ENCODE results near the gene STOX2.
"Not testable (repeated sequence)": the region's sequence is repeated elsewhere in the genome, so short reads cannot be mapped to it uniquely, and the experiment has no call there.

STOX2 gene

DNA sequence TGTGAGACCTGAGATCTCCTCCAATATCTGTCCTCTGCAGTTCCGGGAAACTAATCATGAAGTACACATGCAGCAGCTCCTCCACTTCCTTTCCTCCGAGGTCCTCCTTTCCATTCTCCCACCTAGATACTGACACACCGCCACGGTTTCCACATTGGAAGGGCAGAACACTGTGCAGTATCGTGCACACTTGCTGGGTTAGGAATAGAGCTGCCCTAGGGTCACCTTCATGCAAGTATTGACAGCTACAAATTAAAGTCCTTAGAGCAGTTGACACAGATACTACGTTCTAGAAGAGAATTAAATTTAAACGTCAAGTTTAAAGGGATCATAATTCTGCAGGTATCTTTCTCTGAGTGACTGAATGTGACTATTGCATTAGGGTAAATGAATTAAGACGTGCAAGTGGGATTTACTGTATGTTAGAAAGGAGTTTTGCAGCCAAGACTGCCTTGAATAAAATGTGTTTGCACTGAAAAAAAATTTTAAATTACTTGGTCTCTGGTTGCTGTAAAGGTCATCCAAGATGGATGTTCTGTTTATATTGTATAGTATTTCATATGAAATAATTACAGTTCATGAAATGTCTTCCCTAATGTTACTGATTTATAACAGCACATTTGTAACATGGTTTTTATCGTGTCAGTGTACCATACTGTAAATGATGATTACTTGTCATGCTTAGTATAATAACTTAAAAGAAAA is 117.7 kb downstream of the STOX2 start:
- DNase-seq (ENCODE audit: low read depth), result no peak

DNA sequence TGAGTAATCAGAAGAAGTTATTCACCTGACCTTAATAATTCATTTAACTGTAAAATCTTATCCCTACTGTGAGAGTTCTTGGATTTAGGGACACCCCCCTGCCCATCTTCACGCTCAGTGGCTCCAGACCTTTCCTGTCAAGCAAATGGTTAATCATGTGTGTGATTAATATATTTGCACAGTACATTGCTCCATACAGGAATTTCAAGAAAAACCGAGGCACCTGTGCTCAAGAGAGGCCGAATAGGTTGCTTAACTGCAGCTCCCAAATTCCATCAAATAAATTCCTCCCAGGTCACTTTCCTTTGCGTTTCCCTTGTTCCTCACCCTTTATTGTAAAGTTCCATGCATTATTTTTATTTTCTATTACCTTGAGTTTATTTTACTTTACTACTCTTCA is 119.5 kb downstream of the STOX2 start:
- no peak for DNase-seq (ENCODE audit: low read depth)

DNA sequence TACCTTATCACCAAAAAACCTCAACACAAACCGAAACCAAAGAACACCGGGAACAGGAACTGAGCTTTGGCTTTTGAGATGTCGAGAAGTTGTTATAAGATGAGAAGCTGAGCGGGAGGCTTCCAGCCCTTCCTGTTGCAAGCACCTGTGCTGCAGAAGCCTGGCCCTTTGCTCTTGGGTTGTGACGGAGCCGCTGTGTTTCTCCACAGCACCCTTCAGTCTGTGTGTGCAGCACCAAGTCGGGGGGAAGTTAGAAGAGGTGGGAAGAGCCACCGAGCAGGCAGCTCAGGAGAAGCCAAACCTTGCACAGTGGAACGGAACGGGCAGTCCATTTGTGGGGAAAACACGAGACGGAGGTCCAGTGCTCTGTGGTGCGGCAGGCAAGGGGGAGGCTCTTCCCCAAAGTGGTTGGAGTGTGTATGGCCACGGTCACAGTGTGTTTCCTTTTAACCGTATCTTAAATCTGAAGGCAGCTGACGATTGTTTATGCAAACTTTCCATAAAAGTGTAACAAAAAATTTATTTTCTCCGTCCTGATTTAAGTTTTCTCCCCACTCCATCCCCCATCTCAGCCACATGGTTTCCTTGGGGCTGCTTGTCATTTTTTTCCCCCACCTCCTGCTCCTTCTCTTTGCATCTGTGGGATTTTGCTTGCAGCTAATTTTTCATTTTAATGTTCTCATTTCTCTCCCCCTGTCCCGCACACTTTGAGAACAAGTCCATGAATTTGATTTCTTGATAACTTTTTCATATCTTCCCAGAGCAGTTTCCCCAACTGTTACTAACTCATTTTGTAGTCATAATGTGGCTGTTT is 123.7 kb downstream of the STOX2 start:
- no peak for DNase-seq (ENCODE audit: low read depth)

DNA sequence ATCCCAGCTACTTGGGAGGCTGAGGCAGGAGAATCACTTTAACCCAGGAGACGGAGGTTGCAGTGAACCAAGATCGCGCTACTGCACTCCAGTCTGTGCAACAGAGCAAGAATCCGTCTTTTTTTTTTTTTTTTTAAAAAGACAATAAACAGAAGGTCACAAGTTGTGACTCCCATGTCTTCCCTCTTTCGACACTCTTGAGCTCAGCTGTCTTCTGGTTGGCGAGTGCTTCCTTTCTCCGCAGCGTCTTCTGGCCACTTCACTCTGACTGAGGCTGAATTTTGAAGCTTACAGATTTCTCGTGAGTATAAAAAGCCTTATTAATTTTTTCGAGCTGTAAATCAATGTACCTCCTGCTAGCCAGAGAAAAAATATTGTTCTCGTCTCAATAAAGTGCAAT is 124.9 kb downstream of the STOX2 start:
- no peak for DNase-seq (ENCODE audit: low read depth)

DNA sequence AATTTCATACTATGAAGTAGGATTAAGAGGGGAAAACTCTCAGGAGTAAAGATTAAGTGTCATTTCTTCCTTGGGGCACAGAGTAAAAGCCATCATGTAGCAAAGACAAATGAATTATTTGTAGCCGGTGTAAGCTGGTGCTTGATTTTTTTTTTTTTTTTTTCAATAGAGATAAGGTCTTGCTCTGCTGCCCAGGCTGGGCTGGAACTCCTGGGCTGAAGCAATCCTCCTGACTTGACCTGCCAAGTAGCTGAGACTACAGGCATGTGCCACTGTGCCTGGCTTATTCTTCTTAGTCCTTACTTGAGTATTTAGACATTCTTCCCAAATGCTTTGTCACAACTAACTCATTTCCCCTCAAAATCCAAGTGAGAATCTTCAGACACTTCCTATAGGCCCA is 125.7 kb downstream of the STOX2 start:
- no peak for DNase-seq (ENCODE audit: low read depth)

DNA sequence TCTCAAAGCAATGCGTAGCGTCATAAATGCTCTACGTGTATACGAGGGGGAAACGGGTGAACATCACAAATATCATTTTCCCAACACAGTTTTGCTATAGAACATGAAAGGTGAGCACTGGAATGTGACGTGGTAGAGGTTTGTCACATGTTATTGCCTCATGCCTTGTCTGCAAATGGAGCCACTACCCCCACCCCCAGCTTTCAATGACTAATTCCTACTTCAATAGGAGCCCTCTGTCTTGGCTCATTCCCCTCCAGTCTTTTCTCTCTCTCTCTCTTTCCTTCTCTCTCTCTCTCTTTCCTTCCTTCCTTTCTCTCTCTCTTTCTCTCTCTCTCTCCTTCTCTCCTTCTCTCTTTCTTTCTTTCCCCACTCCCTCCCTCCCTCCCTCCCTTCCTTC is 127.0 kb downstream of the STOX2 start:
- DNase-seq (ENCODE audit: low read depth), result no peak

DNA sequence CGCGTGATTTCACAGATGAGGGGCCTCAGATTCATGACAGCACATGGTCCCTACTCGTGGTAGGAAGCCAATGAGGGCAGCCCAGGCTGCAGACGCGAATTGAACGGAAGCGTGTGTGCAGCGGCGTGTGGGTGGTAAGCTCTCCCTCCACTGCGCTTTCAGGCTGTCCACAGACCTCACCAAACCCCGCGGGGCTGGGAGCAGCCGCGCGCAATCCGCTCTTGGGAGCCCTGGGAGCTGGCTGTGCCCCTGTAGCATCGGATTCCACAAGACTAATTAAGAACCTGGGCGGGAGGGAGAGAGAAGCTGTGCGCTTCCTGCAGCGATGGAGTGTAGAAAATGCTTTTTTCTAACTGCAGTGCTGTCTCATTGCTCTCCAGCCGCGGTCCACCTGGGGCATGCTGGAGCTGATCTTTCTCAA is 134.9 kb downstream of the STOX2 start:
- DNase-seq (ENCODE audit: low read depth), result no peak

DNA sequence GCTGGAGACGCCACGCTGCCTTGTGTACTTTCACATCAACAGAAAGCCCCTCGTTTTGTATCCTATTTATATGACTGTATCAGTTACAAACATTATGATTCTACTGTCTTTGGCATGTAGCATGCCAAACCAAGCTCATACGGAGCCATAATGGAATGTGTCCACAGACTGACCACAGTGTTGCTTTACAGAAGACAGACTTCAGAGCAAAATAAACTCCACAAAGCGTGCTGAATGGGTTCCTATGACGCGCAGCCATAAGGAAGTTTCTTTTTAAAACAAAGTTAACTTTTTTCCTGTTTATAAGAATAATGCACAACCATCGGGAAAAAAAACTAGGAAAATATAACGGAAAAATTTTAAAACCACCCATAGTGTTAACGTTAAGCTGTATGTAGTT is 136.0 kb downstream of the STOX2 start:
- DNase-seq (ENCODE audit: low read depth), result no peak

DNA sequence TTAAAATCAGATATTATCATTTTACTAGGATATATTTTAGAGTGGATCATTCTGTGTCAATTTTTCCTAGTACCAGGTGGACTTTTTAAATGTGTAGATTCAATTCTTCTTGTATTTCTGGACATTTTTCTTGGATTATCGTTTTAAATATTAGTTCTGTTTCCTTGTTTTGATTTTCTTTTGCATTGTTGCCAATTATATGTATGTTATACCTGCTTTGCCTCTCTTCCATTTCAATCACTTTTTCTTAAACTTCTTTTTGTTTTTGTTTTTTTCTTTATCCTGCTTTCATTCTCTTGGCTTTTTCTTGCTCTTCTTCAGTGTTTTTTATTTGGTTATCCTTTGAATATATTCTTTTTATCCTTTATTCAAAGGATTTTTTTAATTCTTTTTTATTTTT is 141.0 kb downstream of the STOX2 start:
- DNase-seq (ENCODE audit: low read depth), result no peak

DNA sequence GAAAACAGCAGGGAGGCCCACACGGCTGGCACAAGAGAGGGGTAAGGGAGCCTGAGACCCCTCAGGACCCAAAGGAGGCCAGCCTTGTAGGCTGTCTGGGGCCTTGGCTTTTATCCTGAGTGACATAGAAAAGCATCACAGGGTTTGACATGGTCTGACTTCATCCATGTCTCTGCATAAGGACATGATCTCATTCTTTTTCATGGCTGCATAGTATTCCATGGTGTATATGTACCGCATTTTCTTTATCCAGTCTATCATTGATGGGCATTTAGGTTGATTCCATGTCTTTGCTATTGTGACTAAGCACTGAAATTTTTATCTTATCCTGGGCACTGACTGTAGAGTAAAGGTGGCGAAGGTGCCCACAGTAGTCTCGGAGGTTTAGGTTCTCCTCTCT is 146.2 kb downstream of the STOX2 start:
- DNase-seq (ENCODE audit: low read depth), result not testable (repeated sequence)

DNA sequence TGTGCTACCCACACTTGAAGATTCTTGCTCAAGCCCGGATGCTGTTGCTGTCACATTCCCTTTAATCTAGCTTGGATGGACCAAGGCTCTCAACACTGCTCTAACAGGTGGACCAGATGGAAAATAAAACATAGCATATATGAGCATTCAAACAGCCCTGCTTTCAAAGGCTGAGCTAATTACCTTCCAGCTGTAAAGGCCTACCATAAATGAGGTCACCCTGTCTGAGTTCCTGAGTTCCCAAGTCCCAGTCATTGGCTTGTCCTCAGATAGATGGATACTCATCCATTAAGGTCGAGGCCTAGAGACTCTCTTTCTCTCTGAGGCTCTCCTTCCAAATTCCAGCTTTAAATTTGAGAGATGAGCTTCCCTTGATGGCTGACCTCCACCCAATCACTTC is 147.5 kb downstream of the STOX2 start:
- no peak for DNase-seq (ENCODE audit: low read depth)

DNA sequence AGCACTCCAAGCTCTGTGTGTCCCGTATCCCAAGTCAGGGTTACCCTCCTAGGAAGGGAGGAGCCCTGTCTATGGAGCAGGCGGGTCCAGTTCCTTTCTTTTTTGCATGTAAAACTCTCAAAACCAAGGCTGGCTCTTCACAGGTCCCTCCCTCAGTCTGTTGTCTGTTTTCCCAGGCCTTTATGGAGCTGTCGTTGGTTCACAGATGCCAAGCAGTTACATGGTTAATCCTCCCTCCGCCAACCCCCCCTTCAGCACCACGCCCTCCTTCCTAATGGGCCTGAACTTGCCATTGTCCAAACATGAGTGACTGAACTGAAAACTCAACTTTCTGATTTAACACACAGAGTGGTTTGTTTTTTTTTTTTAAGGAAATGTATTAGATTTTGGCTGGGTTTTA is 148.3 kb downstream of the STOX2 start:
- DNase-seq (ENCODE audit: low read depth), result no peak

DNA sequence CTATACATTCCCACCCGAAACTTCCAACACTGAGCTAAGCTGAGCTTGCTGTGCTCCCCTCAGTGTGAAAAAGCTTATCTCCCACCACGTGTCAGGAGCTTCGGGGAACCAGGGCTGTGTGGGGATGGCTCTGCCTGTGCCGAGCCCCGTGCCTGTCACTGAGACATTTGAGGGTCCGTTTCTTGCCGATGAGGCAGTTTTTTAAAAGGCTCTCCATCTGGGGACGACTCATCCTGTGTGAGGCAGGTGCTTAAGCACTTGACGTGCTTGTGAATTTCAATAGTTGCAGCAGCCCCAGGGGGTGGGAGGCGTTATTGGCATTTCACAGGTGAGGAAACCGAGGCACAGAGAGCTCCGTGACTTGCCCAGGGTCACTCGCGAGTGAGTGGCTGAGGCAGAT is 151.8 kb downstream of the STOX2 start:
- no peak for DNase-seq (ENCODE audit: low read depth)

DNA sequence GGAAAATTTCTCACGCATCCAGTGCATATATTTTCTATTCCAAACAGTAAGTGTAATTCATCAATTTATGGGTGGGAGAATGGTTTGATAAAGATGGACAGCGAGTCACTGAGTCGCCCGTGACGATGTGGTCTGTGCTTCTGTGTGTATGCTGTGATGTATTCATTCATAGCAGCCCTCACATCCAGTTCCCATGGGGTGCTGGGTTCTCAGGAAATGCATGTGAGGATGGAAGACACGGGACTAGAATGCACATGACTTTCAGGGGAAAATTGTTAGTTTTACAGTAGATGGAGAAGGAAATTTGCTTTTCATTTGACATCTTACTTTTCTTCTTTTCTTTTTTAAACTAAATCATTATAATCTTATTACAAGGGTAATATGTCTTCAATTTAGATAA is 152.9 kb downstream of the STOX2 start:
- DNase-seq (ENCODE audit: low read depth), result no peak

DNA sequence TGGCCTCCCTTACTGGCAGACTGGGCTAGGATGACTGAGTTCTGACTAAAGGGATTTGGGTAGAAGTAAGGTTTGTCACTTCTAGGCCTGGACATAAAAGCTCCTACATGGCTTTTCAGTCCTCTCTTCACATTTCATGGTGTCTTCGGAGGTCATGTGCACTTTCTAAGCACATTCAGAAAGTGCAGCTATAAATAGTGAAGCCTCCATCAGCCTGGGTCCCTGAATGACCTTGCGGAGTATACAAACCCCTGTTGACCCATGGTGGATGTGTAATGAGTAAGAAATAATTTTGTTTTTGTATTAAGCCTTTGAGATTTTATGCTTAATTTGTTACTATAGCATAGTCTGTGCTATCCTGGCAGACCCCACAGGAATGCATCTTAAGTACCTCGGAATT is 154.0 kb downstream of the STOX2 start:
- DNase-seq (ENCODE audit: low read depth), result no peak

DNA sequence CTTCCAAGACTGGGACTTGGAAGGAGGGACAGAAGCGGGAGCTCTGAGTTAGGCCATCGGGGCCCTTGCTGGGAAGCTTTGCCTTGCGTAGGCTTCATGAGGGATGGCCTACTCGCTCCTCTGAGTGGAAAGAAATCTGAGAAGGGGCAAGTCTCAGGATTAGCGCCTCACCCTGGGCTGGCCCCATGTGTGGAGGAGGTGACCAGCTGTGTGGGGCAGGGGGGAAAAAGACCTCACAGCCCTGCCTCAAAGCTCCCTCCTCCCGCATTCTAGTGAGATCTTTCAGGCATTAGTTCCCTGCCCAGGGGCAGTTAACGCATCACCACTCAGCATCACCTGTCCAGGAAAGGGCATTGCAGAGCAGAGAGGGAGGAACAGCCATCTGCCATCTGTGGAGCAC is 156.5 kb downstream of the STOX2 start:
- DNase-seq (ENCODE audit: low read depth), result no peak

DNA sequence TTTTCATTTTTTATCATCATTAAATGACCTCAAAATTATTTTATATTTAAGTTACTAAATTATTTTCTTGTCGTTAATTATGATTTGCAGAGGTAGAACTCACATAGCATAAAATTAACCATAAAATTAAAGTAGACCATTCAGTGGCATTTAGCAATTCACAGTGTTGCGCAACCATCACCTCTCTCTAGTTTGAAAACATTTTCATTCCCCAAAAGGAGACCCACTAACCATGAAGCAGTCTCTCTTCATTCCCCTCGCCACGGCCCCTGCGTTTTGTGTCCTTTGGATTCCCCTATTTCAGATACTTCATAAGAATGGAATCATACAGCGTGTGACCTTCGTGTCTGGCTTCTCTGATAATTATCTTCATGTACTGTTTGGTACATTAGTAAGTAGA is 157.7 kb downstream of the STOX2 start:
- DNase-seq (ENCODE audit: low read depth), result no peak

DNA sequence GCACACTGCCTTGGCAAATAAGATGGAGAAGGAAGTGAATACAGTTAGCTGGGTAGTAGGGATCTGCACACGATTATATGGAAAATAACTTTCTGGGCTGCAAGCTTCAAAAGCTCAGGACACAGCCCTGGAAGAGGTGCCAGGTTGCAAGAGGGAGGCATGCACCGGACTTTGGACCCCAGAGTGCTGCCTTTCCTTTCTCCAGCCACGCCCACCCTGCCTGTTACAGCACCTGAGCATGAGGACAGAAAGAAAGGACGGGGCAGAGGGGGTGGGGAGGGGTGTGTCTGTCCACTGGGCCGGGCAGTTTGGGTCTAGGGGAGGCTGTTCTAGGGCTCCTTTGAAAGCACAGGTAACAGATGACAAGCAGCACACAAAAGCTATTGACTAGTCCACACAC is 159.8 kb downstream of the STOX2 start:
- no peak for DNase-seq (ENCODE audit: low read depth)

DNA sequence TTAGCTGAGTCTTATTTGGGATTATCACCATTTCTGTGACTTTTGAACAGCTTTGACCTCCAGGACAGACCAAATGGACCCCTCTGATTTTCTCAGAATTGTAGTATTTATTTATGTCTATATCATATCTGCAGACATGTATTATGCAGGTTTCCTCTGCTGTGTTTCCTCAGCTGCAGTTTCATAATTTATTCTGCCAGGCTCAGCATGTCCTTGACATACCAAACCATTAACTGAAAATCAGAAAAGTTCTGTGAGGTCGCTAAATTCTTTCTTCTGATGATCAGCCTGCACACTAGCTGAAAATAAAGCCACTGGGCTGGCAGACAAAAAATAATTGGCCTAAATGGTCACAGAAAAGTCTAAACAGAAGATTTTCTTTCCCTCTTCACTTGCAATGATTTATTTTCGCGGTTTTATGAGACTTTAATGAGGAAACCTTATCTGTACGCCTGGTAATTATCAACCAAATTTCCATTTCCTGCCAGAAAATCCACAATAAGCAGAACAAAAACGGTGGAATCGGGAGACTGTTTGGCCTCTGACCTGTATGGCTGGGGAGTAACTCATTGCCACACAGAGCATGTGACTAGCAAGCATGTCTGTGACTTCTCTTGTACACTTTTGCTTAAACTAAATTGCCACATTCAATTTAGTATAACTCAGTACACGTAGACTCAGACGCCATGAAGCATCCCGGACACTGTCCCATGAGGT is 161.6 kb downstream of the STOX2 start:
- DNase-seq (ENCODE audit: low read depth), result no peak

DNA sequence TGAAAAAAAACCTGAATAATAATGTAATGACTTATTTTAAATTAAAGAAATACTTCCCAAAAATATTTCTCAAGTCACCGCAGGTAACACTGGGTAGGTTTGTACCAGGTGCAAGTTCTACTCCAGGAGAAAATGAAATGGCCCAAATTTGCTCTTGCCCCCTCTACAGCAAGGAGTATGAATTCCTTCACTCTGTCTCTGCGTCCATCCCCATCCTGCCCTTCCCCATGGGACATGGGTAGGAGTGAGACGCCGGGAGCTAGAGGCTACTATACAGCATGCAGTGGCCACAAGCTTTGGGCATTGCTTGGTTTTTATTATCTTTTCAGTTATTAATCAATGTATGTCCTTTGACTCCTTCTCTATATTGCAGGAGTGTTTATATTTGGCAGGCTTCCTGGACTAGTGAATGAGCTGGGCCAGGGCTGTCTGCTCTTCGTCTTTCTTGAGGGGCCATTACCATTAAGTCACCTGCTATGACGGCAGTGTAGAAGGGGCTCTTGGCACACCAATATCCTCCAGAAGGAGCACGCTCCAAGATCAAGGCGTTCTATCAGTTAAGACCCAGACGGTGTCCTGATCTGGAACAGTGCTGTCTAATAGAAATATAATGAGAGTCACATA is 162.9 kb downstream of the STOX2 start:
- DNase-seq (ENCODE audit: low read depth), result no peak

Data from stimulated activated CD8-positive, alpha-beta memory T cell treated with anti-CD3 and anti-CD28 coated beads, Interleukin-15, amount 100 ng/mL, for 1 hour (primary cell).